Liver (tissue), 9 donors: ENCODE measurements around the gene TUBGCP5. TPM values are rescaled to one million over a fixed set of nuclear protein-coding genes. Genes with fewer than 3 reads are reported as not detected.

Experiments used
- DNase-seq: peaks from one replicate; pipeline ENCODE4 v3.0.0-alpha.2; 2017; ENCODE audit warnings: low spot score
- H3K27ac ChIP-seq, 2 donors: one replicate each; pipeline ENCODE4 v1.7.0; 2013; ENCODE audit warnings: inconsistent platforms in 2 of 2, low read length in 2 of 2, control low read depth in 1 of 2, low read depth in 1 of 2, mild to moderate bottlenecking in 1 of 2
- H3K27me3 ChIP-seq, 4 donors: one replicate each; pipeline versions ENCODE4 v1.6.1 to v1.7.0; 2013; ENCODE audit warnings: low read length in 3 of 4, inconsistent platforms in 1 of 4, mild to moderate bottlenecking in 1 of 4, moderate library complexity in 1 of 4; ENCODE audit not compliant: control insufficient read depth in 4 of 4, insufficient read depth in 4 of 4
- H3K36me3 ChIP-seq, 4 donors: one replicate each; pipeline versions ENCODE4 v1.6.1 to v1.7.0; 2013; ENCODE audit warnings: low read length in 3 of 4, mild to moderate bottlenecking in 3 of 4, low read depth in 1 of 4, moderate library complexity in 1 of 4; ENCODE audit not compliant: control insufficient read depth in 4 of 4, insufficient read depth in 3 of 4
- H3K4me1 ChIP-seq, 4 donors: one replicate each; pipeline versions ENCODE4 v1.6.1 to v1.7.0; 2013; ENCODE audit warnings: low read length in 3 of 4, mild to moderate bottlenecking in 3 of 4, moderate library complexity in 1 of 4; ENCODE audit not compliant: control insufficient read depth in 4 of 4, insufficient read depth in 4 of 4
- H3K4me3 ChIP-seq, 3 donors: one replicate each; pipeline versions ENCODE4 v1.6.1 to v1.7.0; 2013; ENCODE audit warnings: low read length in 3 of 3, control low read depth in 1 of 3, low read depth in 1 of 3, mild to moderate bottlenecking in 1 of 3
- H3K9ac ChIP-seq, 2 donors: one replicate each; pipeline ENCODE4 v1.7.0; 2013; ENCODE audit warnings: low read length in 2 of 2, mild to moderate bottlenecking in 2 of 2, moderate library complexity in 2 of 2, control low read depth in 1 of 2, low read depth in 1 of 2
- H3K9me3 ChIP-seq, 4 donors: one replicate each; pipeline versions ENCODE4 v1.6.1 to v1.7.0; 2013; ENCODE audit warnings: low read length in 3 of 4; ENCODE audit not compliant: control insufficient read depth in 4 of 4
- ATF3 ChIP-seq: IDR thresholded peaks from 2 replicates; pipeline ENCODE4 v1.6.1; 2016; ENCODE audit warnings: antibody characterized with exemption
- CTCF ChIP-seq: fragments of 150-350 bp; IDR thresholded peaks from 2 replicates; pipeline ENCODE4 v1.5.1; 2017; ENCODE audit warnings: improper control_type of control experiment, low read depth, low read length; ENCODE audit not compliant: missing input control
- FOXA1 ChIP-seq: IDR thresholded peaks from 2 replicates; pipeline ENCODE4 v1.6.1; 2016; ENCODE audit warnings: antibody characterized with exemption
- HNF4A ChIP-seq, 2 donors: conservative IDR thresholded peaks; 2 replicates each; pipeline ENCODE4 v1.6.1; 2016; ENCODE audit warnings: antibody characterized with exemption in 2 of 2, mild to moderate bottlenecking in 2 of 2
- JUND ChIP-seq, 2 donors: IDR thresholded peaks; 2 replicates each; pipeline ENCODE4 v1.6.1; 2016; ENCODE audit warnings: antibody characterized with exemption in 2 of 2
- MAX ChIP-seq: IDR thresholded peaks from 2 replicates; pipeline ENCODE4 v1.6.1; 2016; ENCODE audit warnings: antibody characterized with exemption
- NR2F2 ChIP-seq: IDR thresholded peaks from 2 replicates; pipeline ENCODE4 v1.6.1; 2016; ENCODE audit warnings: antibody characterized with exemption
- RAD21 ChIP-seq, 2 donors: IDR thresholded peaks; 2 replicates each; pipeline ENCODE4 v1.6.1; 2016; ENCODE audit warnings: antibody characterized with exemption in 2 of 2, mild to moderate bottlenecking in 2 of 2
- RXRA ChIP-seq, 2 donors: IDR thresholded peaks; 2 replicates each; pipeline ENCODE4 v1.6.1; 2017 to 2018; ENCODE audit warnings: antibody characterized with exemption in 2 of 2, mild to moderate bottlenecking in 1 of 2
- SP1 ChIP-seq: IDR thresholded peaks from 2 replicates; pipeline ENCODE4 v1.6.1; 2018; ENCODE audit warnings: antibody characterized with exemption, mild to moderate bottlenecking
- TAF1 ChIP-seq: conservative IDR thresholded peaks from 2 replicates; pipeline ENCODE4 v1.6.1; 2016; ENCODE audit warnings: antibody characterized with exemption, mild to moderate bottlenecking
- YY1 ChIP-seq: IDR thresholded peaks from 2 replicates; pipeline ENCODE4 v1.6.1; 2016; ENCODE audit warnings: antibody characterized with exemption, mild to moderate bottlenecking
- ZBTB33 ChIP-seq: IDR thresholded peaks from 2 replicates; pipeline ENCODE4 v1.6.1; 2016; ENCODE audit warnings: antibody characterized with exemption
- WGBS: extraction: QIAGEN DNeasy Blood & Tissue Kit; methylation state at CpG from one replicate; pipeline ENCODE4 v1.1.7; 2013; 5-methylcytosine and 5-hydroxymethylcytosine counted together
- polyA plus RNA-seq, 2 donors: library from polyadenylated mRNA; stranded (reverse) in 1 of 2; unstranded in 1 of 2; fragments of 200-250 nt in 1 of 2; fragments of >200 nt in 1 of 2; fragmentation: Nextera tagmentation in 1 of 2; extraction: Ambion mirVana in 1 of 2; gene quantifications; one replicate each; pipeline versions ENCODE4 v1.2.1 to v1.2.3, GENCODE V29; 2013 to 2015
- total RNA-seq, 2 donors: library from RNA; depleted of rRNA; stranded (reverse); fragments of >200 nt; gene quantifications; one replicate each; pipeline ENCODE4 v1.2.3, GENCODE V29; 2014
- donor health status: healthy.
- donor health status: healthy.
- donor health status: healthy.
- donor health status: healthy.
- donor health status: healthy.

TUBGCP5 gene
- total and polyA plus RNA-seq, 4 donors = 5.5 to 17.3 (median 7.4) TPM

- WGBS = 98% methylated on average over 5 of the region's 5 CpGs
- TF ChIP-seq YY1 = no peak
- TF ChIP-seq RXRA (IDR thresholded peaks at IDR 0.05) = no peak
- TF ChIP-seq RAD21 (IDR thresholded peaks at IDR 0.05) = no peak
- TF ChIP-seq ATF3 = no peak
- Histone ChIP-seq H3K27me3 (no peaks in the 10 kb centered on the region), H3K4me3 (no peak overlapping the region), H3K36me3 (peaks cover 2 to 52% (median 37%) of the 10 kb centered on the region in 4 donors), H3K27ac (no peak overlapping the region), H3K9me3 (no peaks in the 10 kb centered on the region), H3K4me1 (peaks cover 0 to 10% (median 4%) of the 10 kb centered on the region in 4 donors), H3K9ac (no peak overlapping the region)
- DNase-seq = no peak
These were observed 35.6 kb downstream of the TUBGCP5 start for GRCh38 chr15:23003736-23004135.

- Histone ChIP-seq H3K36me3 (peaks cover 2 to 44% (median 32%) of the 10 kb centered on the region in 4 donors), H3K4me3 (no peak overlapping the region), H3K27me3 (no peaks in the 10 kb centered on the region), H3K27ac (peak overlapping the region in 1 of 2 donors; percentile 40), H3K9me3 (no peaks in the 10 kb centered on the region), H3K4me1 (peaks cover 0 to 10% (median 4%) of the 10 kb centered on the region in 4 donors), H3K9ac (no peak overlapping the region)
- 40% methylated on average over 2 of the region's 2 CpGs for WGBS
- TF ChIP-seq RXRA (IDR thresholded peaks at IDR 0.05) (peak in 1 of 2 donors; percentile 41), JUND (IDR thresholded peaks at IDR 0.05) (no peak), HNF4A (conservative IDR thresholded peaks at IDR 0.05) (peak; percentile 41 to 72), YY1 (no peak)
- DNase-seq = no peak
These were observed 36.4 kb downstream of the TUBGCP5 start for GRCh38 chr15:23002920-23003319.

GRCh38 chr15:22995795-22996194 is 43.6 kb downstream of the TUBGCP5 start:
- Histone ChIP-seq H3K9ac (no peak overlapping the region), H3K36me3 (peaks cover 5 to 35% (median 14%) of the 10 kb centered on the region in 4 donors), H3K27me3 (no peaks in the 10 kb centered on the region), H3K27ac (no peak overlapping the region), H3K4me1 (no peaks in the 10 kb centered on the region), H3K4me3 (no peak overlapping the region), H3K9me3 (no peaks in the 10 kb centered on the region)
- DNase-seq = no peak
- 97% methylated on average over 7 of the region's 7 CpGs for WGBS
- TF ChIP-seq TAF1 (no peak), ZBTB33 (no peak), RXRA (IDR thresholded peaks at IDR 0.05) (no peak), SP1 (no peak), YY1 (no peak), CTCF (no peak), NR2F2 (no peak), MAX (no peak), FOXA1 (no peak)
